Neural cell (in vitro differentiated cells): Measurements from ENCODE around the gene AUNIP. TPM values are rescaled to one million over a fixed set of nuclear protein-coding genes. Genes with fewer than 3 reads are reported as not detected.

Experiments used
- H2AFZ ChIP-seq: fragments of 200-600, 300-800 bp; sonication (generic), shearing (Covaris generic); 2 replicates; pipeline ENCODE4 v1.6.0; 2014; ENCODE audit warnings: low read depth, mild to moderate bottlenecking, antibody characterized with exemption, low read length, moderate library complexity
- H3F3A ChIP-seq: fragments of 200-600 bp; shearing (Covaris generic); 2 replicates; pipeline ENCODE4 v1.6.1; 2016; ENCODE audit warnings: mild to moderate bottlenecking, moderate library complexity, mixed read lengths, antibody characterized with exemption, low read length; ENCODE audit not compliant: insufficient read depth, poor library complexity, severe bottlenecking
- H3K27ac ChIP-seq: fragments of 200-600, 300-800 bp; sonication (generic), shearing (Covaris generic); 2 replicates; pipeline ENCODE4 v1.5.1; 2014; ENCODE audit warnings: mild to moderate bottlenecking, low read length, moderate library complexity
- H3K27me3 ChIP-seq: fragments of 300-800, 200-600 bp; sonication (generic), shearing (Covaris generic); 2 replicates; pipeline ENCODE4 v1.6.0; 2014; ENCODE audit warnings: mild to moderate bottlenecking, low read depth, low read length, moderate library complexity; ENCODE audit not compliant: insufficient read depth
- H3K36me3 ChIP-seq: fragments of 300-800, 200-600 bp; sonication (generic), shearing (Covaris generic); 2 replicates; pipeline ENCODE4 v1.5.1; 2014; ENCODE audit warnings: mild to moderate bottlenecking, antibody characterized with exemption, low read length, moderate library complexity; ENCODE audit not compliant: insufficient read depth
- H3K4me2 ChIP-seq: fragments of 300-800, 200-600 bp; sonication (generic), shearing (Covaris generic); 2 replicates; pipeline ENCODE4 v1.6.0; 2014; ENCODE audit warnings: mild to moderate bottlenecking, low read length
- H3K4me3 ChIP-seq: fragments of 300-800, 200-600 bp; sonication (generic), shearing (Covaris generic); 2 replicates; pipeline ENCODE4 v1.5.1; 2014; ENCODE audit warnings: mild to moderate bottlenecking, low read length, moderate library complexity
- H3K79me2 ChIP-seq: fragments of 200-600 bp; shearing (Covaris generic); replicated peaks from 2 replicates; pipeline ENCODE4 v1.6.0; 2014; ENCODE audit warnings: mild to moderate bottlenecking, low read length, moderate library complexity; ENCODE audit not compliant: insufficient read depth
- H3K9ac ChIP-seq: fragments of 300-800, 200-600 bp; sonication (generic), shearing (Covaris generic); 2 replicates; pipeline ENCODE4 v1.6.1; 2016; ENCODE audit warnings: mild to moderate bottlenecking, low read length, mixed read lengths
- H3K9me2 ChIP-seq: fragments of 200-600 bp; shearing (Covaris generic); 2 replicates; pipeline ENCODE4 v1.6.1; 2016; ENCODE audit warnings: mild to moderate bottlenecking, low read length, mixed read lengths; ENCODE audit not compliant: insufficient read depth
- H3K9me3 ChIP-seq: fragments of 200-600, 300-800 bp; sonication (generic), shearing (Covaris generic); 2 replicates; pipeline ENCODE4 v1.6.1; 2016; ENCODE audit warnings: mild to moderate bottlenecking, mixed run types, low read length, moderate library complexity, mixed read lengths
- H4K20me1 ChIP-seq: fragments of 200-600 bp; shearing (Covaris generic); 2 replicates; pipeline ENCODE4 v1.6.1; 2016; ENCODE audit warnings: mild to moderate bottlenecking, mixed run types; ENCODE audit not compliant: insufficient read depth
- CTCF ChIP-seq: fragments of 450-650 bp; IDR thresholded peaks from 2 replicates; pipeline ENCODE4 v1.5.1; 2014; ENCODE audit warnings: antibody characterized with exemption, mild to moderate bottlenecking, moderate library complexity; ENCODE audit not compliant: poor library complexity, severe bottlenecking
- EP300 ChIP-seq: fragments of 450-650 bp; conservative IDR thresholded peaks from 2 replicates; pipeline ENCODE4 v1.6.1; 2014; ENCODE audit warnings: antibody characterized with exemption, mild to moderate bottlenecking, moderate library complexity; ENCODE audit not compliant: poor library complexity, severe bottlenecking
- EZH2 ChIP-seq: fragments of 200-600, 300-800 bp; shearing (Covaris generic), sonication (generic); IDR thresholded peaks from 2 replicates; pipeline ENCODE4 v1.6.1; 2014; ENCODE audit warnings: antibody characterized with exemption, low read length, borderline replicate concordance, mild to moderate bottlenecking; ENCODE audit not compliant: insufficient read depth, poor library complexity, severe bottlenecking
- MXI1 ChIP-seq: fragments of 450-650 bp; conservative IDR thresholded peaks from 2 replicates; pipeline ENCODE4 v1.6.1; 2014; ENCODE audit warnings: antibody characterized with exemption, mild to moderate bottlenecking; ENCODE audit not compliant: poor library complexity, severe bottlenecking
- POLR2AphosphoS5 ChIP-seq: IDR thresholded peaks from 2 replicates; pipeline ENCODE4 v1.6.1; 2012
- RAD21 ChIP-seq: fragments of 450-650 bp; conservative IDR thresholded peaks from 2 replicates; pipeline ENCODE4 v1.6.1; 2014; ENCODE audit warnings: antibody characterized with exemption, mild to moderate bottlenecking, moderate library complexity
- SMC3 ChIP-seq: fragments of 450-650 bp; conservative IDR thresholded peaks from 2 replicates; pipeline ENCODE4 v1.6.1; 2014; ENCODE audit warnings: antibody characterized with exemption, mild to moderate bottlenecking, moderate library complexity; ENCODE audit not compliant: poor library complexity
- TAF1 ChIP-seq: IDR thresholded peaks from 2 replicates; pipeline ENCODE4 v1.6.1; 2012; ENCODE audit warnings: low read depth
- polyA plus RNA-seq: library from polyadenylated mRNA; depleted of rRNA; stranded (reverse); fragments of >200 nt; gene quantifications from 2 replicates; pipeline ENCODE4 v1.2.3, GENCODE V29; 2014
- TF ChIP-seq, protein P1 (sequence below): IDR thresholded peaks from 2 replicates; pipeline ENCODE4 v1.6.1; 2012; ENCODE audit warnings: borderline replicate concordance

Gene AUNIP
- polyA plus RNA-seq, 1 donor from 2014 or later: 0.48 TPM

DNA sequence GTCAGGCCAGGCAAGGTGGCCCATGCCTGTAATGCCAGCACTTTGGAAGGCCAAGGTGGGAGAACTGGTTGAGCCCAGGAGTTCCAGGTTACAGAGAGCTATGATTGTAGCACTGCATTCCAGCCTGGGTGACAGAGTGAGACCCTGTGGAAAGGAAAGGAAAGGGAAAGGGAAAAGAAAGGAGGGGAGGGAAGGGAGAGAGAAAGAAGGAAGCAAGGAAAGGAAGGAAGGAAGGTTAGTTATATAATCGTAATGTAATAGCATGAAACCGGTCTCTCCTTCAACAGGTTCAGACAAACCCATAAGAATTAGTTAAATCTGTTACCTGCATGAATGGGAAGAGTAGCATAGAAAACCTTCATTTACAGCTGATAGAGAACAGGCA lies 17.4 kb upstream of the AUNIP start:
- TF ChIP-seq RAD21 (no peak), EZH2 (no peak)
- no peaks in the 10 kb centered on the region for H3K9me2 ChIP-seq
- peaks cover 21% of the 10 kb centered on the region for H3K27me3 ChIP-seq
- H3K79me2 ChIP-seq: no peaks in the 10 kb centered on the region
- H3F3A ChIP-seq: no peaks in the 10 kb centered on the region
- no peak overlapping the region for H3K4me2 ChIP-seq
- no peak overlapping the region for H3K4me3 ChIP-seq
- no peak overlapping the region for H3K27ac ChIP-seq
- H3K36me3 ChIP-seq: peaks cover 5% of the 10 kb centered on the region
- no peak overlapping the region for H2AFZ ChIP-seq
- no peaks in the 10 kb centered on the region for H4K20me1 ChIP-seq
- no peaks in the 10 kb centered on the region for H3K9me3 ChIP-seq
- no peak overlapping the region for H3K9ac ChIP-seq

DNA sequence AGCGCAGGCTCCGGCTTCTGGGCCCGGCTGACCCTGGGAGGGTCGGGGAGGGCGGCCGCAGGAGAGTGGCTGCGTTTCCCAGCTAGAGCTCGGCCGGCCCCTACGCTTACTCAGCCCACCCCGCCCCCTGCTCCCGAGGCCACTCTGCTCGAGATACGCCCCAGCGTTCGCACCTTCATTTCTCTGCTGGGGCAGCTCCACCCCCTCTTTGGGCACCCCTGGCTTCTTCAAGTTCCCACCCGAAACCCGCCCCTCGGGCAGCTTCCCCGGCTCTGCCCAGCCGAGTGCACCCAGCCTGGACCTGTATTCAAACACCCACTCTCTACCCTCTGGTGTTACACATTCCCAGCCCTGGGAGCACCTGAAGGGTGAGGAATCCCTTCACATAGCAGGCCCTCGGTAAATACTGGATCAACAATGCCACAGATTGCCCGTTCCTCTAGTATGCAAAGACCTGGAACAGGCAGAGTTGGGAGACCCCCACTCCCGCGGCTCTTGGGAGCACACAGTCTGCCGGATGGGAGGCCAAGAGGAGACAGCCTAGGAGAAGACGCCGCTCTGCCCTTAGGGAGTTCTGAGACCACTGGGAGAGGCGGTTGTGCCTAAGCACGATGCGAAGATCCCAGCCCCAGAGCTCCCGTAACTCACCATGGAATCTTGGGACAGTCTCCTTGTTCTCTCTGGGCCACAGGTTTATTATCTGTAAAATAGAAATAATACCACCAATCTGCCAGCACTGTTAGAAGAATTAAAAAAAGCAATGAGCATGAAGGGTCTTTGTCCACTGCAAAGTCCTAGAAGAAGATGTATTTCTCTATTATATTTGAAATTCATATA lies 16.8 kb upstream of the AUNIP start:
- Histone ChIP-seq H2AFZ (no peak overlapping the region), H3K27ac (no peak overlapping the region)
- no peak for TF ChIP-seq MXI1
- no peak for TF ChIP-seq RAD21
- no peak for TF ChIP-seq SMC3
- TF ChIP-seq, protein P1, sequence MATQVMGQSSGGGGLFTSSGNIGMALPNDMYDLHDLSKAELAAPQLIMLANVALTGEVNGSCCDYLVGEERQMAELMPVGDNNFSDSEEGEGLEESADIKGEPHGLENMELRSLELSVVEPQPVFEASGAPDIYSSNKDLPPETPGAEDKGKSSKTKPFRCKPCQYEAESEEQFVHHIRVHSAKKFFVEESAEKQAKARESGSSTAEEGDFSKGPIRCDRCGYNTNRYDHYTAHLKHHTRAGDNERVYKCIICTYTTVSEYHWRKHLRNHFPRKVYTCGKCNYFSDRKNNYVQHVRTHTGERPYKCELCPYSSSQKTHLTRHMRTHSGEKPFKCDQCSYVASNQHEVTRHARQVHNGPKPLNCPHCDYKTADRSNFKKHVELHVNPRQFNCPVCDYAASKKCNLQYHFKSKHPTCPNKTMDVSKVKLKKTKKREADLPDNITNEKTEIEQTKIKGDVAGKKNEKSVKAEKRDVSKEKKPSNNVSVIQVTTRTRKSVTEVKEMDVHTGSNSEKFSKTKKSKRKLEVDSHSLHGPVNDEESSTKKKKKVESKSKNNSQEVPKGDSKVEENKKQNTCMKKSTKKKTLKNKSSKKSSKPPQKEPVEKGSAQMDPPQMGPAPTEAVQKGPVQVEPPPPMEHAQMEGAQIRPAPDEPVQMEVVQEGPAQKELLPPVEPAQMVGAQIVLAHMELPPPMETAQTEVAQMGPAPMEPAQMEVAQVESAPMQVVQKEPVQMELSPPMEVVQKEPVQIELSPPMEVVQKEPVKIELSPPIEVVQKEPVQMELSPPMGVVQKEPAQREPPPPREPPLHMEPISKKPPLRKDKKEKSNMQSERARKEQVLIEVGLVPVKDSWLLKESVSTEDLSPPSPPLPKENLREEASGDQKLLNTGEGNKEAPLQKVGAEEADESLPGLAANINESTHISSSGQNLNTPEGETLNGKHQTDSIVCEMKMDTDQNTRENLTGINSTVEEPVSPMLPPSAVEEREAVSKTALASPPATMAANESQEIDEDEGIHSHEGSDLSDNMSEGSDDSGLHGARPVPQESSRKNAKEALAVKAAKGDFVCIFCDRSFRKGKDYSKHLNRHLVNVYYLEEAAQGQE: no peak
- TF ChIP-seq TAF1: no peak
- no peak for TF ChIP-seq EP300
- no peak for TF ChIP-seq CTCF
- no peak for TF ChIP-seq POLR2AphosphoS5
- TF ChIP-seq EZH2: no peak

More for the DNA sequence above, 16.8 kb upstream of the AUNIP start:
- Histone ChIP-seq H3K4me3 (peak overlapping the region; percentile 64), H3K9ac (peak overlapping the region; percentile 61), H4K20me1 (no peaks in the 10 kb centered on the region), H3K9me2 (no peaks in the 10 kb centered on the region), H3F3A (no peaks in the 10 kb centered on the region), H3K9me3 (no peaks in the 10 kb centered on the region), H3K36me3 (no peaks in the 10 kb centered on the region), H3K27me3 (peaks cover 21% of the 10 kb centered on the region), H3K4me2 (no peak overlapping the region), H3K79me2 (no peaks in the 10 kb centered on the region)
